Esophagus muscularis mucosa (tissue), 4 donors: ENCODE data around the gene SLX4. TPM values are rescaled to one million over a fixed set of nuclear protein-coding genes. Genes with fewer than 3 reads are reported as not detected.
A peak's percentile ranks its signal among the peaks of the same experiment; 100 is the strongest.

Experiments used
- DNase-seq: peaks from one replicate; pipeline ENCODE4 v3.0.0-alpha.2; 2017; ENCODE audit errors: extremely low spot score
- H3K27ac ChIP-seq, 4 donors: fragments of 200-600 bp; sonication (generic); replicated peaks in 1 of 4; 1 replicate in 3 of 4; 2 replicates in 1 of 4; pipeline ENCODE4 v1.5.1; 2016 to 2019; ENCODE audit warnings: mild to moderate bottlenecking in 1 of 4
- H3K27me3 ChIP-seq, 4 donors: fragments of 200-600 bp; sonication (generic); one replicate each; pipeline versions ENCODE4 v1.5.1 to v1.6.0; 2016 to 2019
- H3K36me3 ChIP-seq, 4 donors: fragments of 200-600 bp; sonication (generic); one replicate each; pipeline ENCODE4 v1.5.1; 2016 to 2019
- H3K4me1 ChIP-seq, 4 donors: fragments of 200-600 bp; sonication (generic); one replicate each; pipeline ENCODE4 v1.5.1; 2016 to 2019
- H3K4me3 ChIP-seq, 4 donors: fragments of 200-600 bp; sonication (generic); 1 replicate in 2 of 4; 2 replicates in 2 of 4; pipeline ENCODE4 v1.5.1; 2016 to 2019; ENCODE audit warnings: mild to moderate bottlenecking in 4 of 4, moderate library complexity in 1 of 4
- H3K9me3 ChIP-seq, 4 donors: fragments of 200-600 bp; sonication (generic); 1 replicate in 3 of 4; 2 replicates in 1 of 4; pipeline ENCODE4 v1.5.1; 2016 to 2019
- EP300 ChIP-seq: sonication (generic); formaldehyde crosslinking; IDR thresholded peaks from one replicate; pipeline ENCODE4 v1.6.1; 2017; ENCODE audit warnings: antibody characterized with exemption
- POLR2A ChIP-seq: fragments of 450-650 bp; IDR thresholded peaks from one replicate; pipeline ENCODE4 v1.6.1; 2017; ENCODE audit warnings: antibody characterized with exemption, moderate library complexity, mild to moderate bottlenecking, low read depth
- POLR2AphosphoS5 ChIP-seq, 2 donors: sonication (generic); formaldehyde crosslinking; IDR thresholded peaks; one replicate each; pipeline ENCODE4 v1.6.1; 2017; ENCODE audit warnings: antibody characterized with exemption in 2 of 2
- WGBS: methylation state at CpG from one replicate; pipeline ENCODE4 v1.1.5; 2018; 5-methylcytosine and 5-hydroxymethylcytosine counted together
- intact Hi-C: fragments of 100-400 bp; cut with DNase I; formaldehyde crosslinking; loops from one replicate; pipeline ENCODE4 v1.15.1; 2023
- total RNA-seq, 4 donors: library from RNA; depleted of rRNA; stranded (reverse); fragments of >200 nt; gene quantifications; one replicate each; pipeline versions ENCODE4 v1.1.0 to v1.2.1, GENCODE V29; 2016
- TF ChIP-seq, protein P1 (sequence below), 3 experiments: fragments of 200-600 bp in 2 of 3; fragments of 450-650 bp in 1 of 3; sonication (generic) in 2 of 3; IDR thresholded peaks; one replicate each; pipeline ENCODE4 v1.5.1; 2017 to 2019; ENCODE audit warnings: antibody characterized with exemption in 3 of 3, mild to moderate bottlenecking in 2 of 3, moderate library complexity in 1 of 3

SLX4 gene
- total RNA-seq, 4 donors from 2014 or later = 3.0 to 5.8 (median 3.9) TPM

DNA sequence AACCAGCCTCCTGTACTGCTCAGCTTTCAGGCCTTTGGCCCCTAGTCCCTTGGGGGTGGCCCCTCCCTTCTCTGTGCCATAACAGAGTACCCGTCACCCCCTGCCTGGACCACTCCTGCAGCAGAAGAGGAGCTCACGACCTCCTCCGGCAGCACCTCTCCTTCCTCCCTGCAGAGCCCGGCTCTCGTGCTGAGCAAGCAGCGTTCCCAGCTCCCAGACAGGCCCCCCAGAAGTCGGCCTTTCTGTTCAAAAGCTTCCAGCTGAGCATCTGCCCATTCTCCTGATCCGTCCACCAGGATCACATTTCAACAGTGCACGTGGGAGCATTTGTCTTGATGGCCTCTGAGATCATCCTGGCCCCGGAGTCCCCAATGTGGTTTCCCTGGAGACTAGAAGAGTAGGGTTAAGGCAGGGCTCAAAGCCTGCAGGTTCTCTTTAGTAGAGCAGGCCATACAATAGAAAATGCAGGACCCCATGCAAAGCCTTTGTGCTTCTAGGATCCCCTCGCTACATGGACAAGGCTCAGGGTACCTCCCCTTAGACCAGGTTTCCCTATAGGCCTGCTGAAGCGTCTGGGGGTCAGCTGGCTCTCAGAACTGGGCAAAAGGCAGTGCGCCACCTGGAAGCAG is 69.8 kb downstream of the SLX4 start:
- Histone ChIP-seq H3K27ac (no peak overlapping the region), H3K27me3 (no peaks in the 10 kb centered on the region), H3K4me1 (peaks cover 0 to 11% (median 11%) of the 10 kb centered on the region in 4 donors), H3K4me3 (no peak overlapping the region), H3K9me3 (no peaks in the 10 kb centered on the region), H3K36me3 (peaks cover 8 to 38% (median 18%) of the 10 kb centered on the region in 4 donors)
- no peak for DNase-seq
- 85% methylated on average over 13 of the region's 13 CpGs for WGBS
- intact Hi-C loops = no loop called here
- TF ChIP-seq, protein P1, sequence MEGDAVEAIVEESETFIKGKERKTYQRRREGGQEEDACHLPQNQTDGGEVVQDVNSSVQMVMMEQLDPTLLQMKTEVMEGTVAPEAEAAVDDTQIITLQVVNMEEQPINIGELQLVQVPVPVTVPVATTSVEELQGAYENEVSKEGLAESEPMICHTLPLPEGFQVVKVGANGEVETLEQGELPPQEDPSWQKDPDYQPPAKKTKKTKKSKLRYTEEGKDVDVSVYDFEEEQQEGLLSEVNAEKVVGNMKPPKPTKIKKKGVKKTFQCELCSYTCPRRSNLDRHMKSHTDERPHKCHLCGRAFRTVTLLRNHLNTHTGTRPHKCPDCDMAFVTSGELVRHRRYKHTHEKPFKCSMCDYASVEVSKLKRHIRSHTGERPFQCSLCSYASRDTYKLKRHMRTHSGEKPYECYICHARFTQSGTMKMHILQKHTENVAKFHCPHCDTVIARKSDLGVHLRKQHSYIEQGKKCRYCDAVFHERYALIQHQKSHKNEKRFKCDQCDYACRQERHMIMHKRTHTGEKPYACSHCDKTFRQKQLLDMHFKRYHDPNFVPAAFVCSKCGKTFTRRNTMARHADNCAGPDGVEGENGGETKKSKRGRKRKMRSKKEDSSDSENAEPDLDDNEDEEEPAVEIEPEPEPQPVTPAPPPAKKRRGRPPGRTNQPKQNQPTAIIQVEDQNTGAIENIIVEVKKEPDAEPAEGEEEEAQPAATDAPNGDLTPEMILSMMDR (IDR thresholded peaks at IDR 0.05) = no peak
- no peak for TF ChIP-seq POLR2A
- TF ChIP-seq EP300 = no peak
- no peak for TF ChIP-seq POLR2AphosphoS5 (IDR thresholded peaks at IDR 0.05)

DNA sequence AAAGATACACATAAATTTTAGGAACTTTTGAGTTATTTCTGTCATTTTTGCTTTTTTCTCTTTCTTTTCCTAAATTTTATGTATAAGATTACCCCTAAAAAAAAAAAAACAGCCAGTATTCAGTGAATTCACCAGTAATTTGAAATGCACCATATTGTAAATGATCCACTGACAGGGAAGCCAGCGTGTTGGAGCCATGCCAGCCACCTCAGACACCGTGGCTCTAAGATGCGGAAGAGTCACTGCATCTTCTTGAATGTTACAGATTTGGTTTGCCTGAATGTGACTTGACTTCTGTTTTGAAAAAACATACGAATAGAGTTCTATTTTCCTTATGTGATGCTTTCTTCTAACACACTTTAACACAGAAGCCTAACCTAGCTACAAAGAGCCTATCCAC is 73.2 kb downstream of the SLX4 start:
- intact Hi-C loops = no loop called here
- peaks cover 10 to 69% (median 50%) of the 10 kb centered on the region in 4 donors for H3K36me3 ChIP-seq
- TF ChIP-seq EP300 = no peak
- no peak for TF ChIP-seq POLR2A
- no peak for TF ChIP-seq POLR2AphosphoS5 (IDR thresholded peaks at IDR 0.05)
- TF ChIP-seq, protein P1 (IDR thresholded peaks at IDR 0.05) = no peak
- H3K27ac ChIP-seq = no peak overlapping the region
- H3K9me3 ChIP-seq = no peaks in the 10 kb centered on the region
- no peaks in the 10 kb centered on the region for H3K27me3 ChIP-seq
- H3K4me3 ChIP-seq = no peak overlapping the region
- 74% methylated on average over 4 of the region's 4 CpGs for WGBS
- no peak for DNase-seq
- H3K4me1 ChIP-seq = peaks cover 0 to 23% (median 20%) of the 10 kb centered on the region in 4 donors

DNA sequence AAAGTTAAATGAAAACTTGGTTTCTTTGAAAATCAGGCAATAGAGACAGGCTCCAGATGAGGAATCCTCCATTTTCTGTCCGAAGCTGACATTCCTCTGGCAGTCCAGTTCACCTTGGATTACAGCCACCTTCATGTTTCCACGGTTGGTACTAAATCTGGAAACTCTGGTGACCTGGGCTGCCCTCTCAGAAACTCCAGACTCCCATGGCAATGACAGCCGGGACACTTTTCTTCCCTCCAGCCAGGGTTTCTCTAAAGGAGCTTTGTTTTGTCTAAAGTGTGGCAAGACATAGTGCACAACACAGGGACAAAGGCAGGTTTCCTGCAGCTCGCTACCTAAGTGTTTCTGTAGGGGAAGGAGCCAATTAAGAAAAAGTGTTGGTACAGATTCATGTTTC is 74.6 kb downstream of the SLX4 start:
- 33% methylated on average over 4 of the region's 4 CpGs for WGBS
- no peak for DNase-seq
- H3K9me3 ChIP-seq = no peaks in the 10 kb centered on the region
- no peak for TF ChIP-seq POLR2AphosphoS5 (IDR thresholded peaks at IDR 0.05)
- TF ChIP-seq, protein P1 (IDR thresholded peaks at IDR 0.05) = no peak
- no peak for TF ChIP-seq POLR2A
- no peak for TF ChIP-seq EP300
- H3K27ac ChIP-seq = peak overlapping the region in 3 of 4 donors; percentile 2 to 37 (median 5)
- no peaks in the 10 kb centered on the region for H3K27me3 ChIP-seq
- H3K36me3 ChIP-seq = peaks cover 20 to 78% (median 63%) of the 10 kb centered on the region in 4 donors
- H3K4me1 ChIP-seq = peaks cover 0 to 23% (median 20%) of the 10 kb centered on the region in 4 donors
- intact Hi-C loops = no loop called here
- H3K4me3 ChIP-seq = no peak overlapping the region

DNA sequence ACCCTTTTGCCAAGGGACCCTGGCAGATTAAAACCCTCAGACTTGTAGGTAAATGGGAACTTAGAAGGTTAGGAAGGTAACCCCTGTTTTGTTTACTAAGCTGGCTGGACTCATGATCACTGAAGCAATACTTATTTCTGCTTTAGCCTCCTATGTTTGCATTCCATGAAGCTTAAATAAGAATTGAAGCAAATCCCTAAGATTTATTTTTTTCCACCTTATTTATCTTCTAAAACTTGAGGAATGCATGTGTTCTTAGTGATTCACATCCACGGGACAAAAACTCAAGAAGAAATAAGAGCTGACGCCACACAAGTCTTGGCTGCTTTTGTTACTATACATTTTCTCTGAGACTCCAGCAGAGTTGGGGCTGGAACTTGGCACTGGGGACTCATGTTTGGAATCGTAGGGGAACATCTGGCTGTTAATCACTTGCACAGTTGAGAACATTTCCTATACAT is 75.1 kb downstream of the SLX4 start:
- peak overlapping the region in 2 of 4 donors; percentile 2 to 37 for H3K27ac ChIP-seq
- H3K4me3 ChIP-seq = no peak overlapping the region
- 45% methylated on average over 3 of the region's 3 CpGs for WGBS
- no peaks in the 10 kb centered on the region for H3K27me3 ChIP-seq
- intact Hi-C loops = no loop called here
- no peaks in the 10 kb centered on the region for H3K9me3 ChIP-seq
- TF ChIP-seq POLR2AphosphoS5 (IDR thresholded peaks at IDR 0.05) (no peak), POLR2A (no peak), EP300 (no peak)
- TF ChIP-seq, protein P1 (IDR thresholded peaks at IDR 0.05) = no peak
- H3K4me1 ChIP-seq = peaks cover 0 to 23% (median 20%) of the 10 kb centered on the region in 4 donors
- peaks cover 24 to 78% (median 66%) of the 10 kb centered on the region in 4 donors for H3K36me3 ChIP-seq
- DNase-seq = no peak
